ENCODE results near the gene GRID2. TPM values are rescaled to one million over a fixed set of nuclear protein-coding genes. Genes with fewer than 3 reads are reported as not detected.

The GRID2 gene
- total and polyA plus RNA-seq, 10 of the 15 experiments (the other 5 are each of a cell fraction or from before 2014, with no cell fraction given): not detected

GRCh38 chr4:93370256-93370655, 1066.5 kb downstream of the GRID2 start (continued):
- TF ChIP-seq, protein P1, sequence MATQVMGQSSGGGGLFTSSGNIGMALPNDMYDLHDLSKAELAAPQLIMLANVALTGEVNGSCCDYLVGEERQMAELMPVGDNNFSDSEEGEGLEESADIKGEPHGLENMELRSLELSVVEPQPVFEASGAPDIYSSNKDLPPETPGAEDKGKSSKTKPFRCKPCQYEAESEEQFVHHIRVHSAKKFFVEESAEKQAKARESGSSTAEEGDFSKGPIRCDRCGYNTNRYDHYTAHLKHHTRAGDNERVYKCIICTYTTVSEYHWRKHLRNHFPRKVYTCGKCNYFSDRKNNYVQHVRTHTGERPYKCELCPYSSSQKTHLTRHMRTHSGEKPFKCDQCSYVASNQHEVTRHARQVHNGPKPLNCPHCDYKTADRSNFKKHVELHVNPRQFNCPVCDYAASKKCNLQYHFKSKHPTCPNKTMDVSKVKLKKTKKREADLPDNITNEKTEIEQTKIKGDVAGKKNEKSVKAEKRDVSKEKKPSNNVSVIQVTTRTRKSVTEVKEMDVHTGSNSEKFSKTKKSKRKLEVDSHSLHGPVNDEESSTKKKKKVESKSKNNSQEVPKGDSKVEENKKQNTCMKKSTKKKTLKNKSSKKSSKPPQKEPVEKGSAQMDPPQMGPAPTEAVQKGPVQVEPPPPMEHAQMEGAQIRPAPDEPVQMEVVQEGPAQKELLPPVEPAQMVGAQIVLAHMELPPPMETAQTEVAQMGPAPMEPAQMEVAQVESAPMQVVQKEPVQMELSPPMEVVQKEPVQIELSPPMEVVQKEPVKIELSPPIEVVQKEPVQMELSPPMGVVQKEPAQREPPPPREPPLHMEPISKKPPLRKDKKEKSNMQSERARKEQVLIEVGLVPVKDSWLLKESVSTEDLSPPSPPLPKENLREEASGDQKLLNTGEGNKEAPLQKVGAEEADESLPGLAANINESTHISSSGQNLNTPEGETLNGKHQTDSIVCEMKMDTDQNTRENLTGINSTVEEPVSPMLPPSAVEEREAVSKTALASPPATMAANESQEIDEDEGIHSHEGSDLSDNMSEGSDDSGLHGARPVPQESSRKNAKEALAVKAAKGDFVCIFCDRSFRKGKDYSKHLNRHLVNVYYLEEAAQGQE (IDR thresholded peaks at IDR 0.05; ENCODE audit: low read depth, low read length): no peak

GRCh38 chr4:93373893-93374860, 1070.4 kb downstream of the GRID2 start:
- ChIA-PET RAD21 (ENCODE audit: unreplicated experiment) (no interaction called here), SMC1A (ENCODE audit: uncharacterized antibody, unreplicated experiment) (interaction anchor here (1.0 to 1.1 kb wide), 2 partner anchors 12 to 16 kb away, joined by 3 read pairs; no protein-coding TSS in a partner anchor), CTCF (no interaction called here), POLR2A (no interaction called here)
- Histone ChIP-seq H4K20me1 (ENCODE audit: control insufficient read depth, insufficient read depth) (no peaks in the 10 kb centered on the region), H3K4me3 (no peak overlapping the region), H3K9ac (ENCODE audit: control insufficient read depth, insufficient read depth, low read length) (no peak overlapping the region), H3K4me1 (ENCODE audit: control insufficient read depth, insufficient read depth, low read length) (no peaks in the 10 kb centered on the region), H3K27me3 (replicated peaks in 1 of 2; ENCODE audit: control insufficient read depth in 2 of 2, insufficient read depth in 2 of 2, low read length in 1 of 2) (no peaks in the 10 kb centered on the region), H3K4me2 (ENCODE audit: control insufficient read depth, insufficient read depth) (no peak overlapping the region), H3K9me3 (replicated peaks; ENCODE audit: control insufficient read depth, insufficient read depth, low read length) (no peaks in the 10 kb centered on the region), H2AFZ (ENCODE audit: control insufficient read depth, low read depth, low read length) (no peak overlapping the region), H3K36me3 (ENCODE audit: control insufficient read depth in 2 of 2, insufficient read depth in 2 of 2, low read length in 1 of 2) (no peaks in the 10 kb centered on the region), H3K27ac (ENCODE audit: control insufficient read depth, insufficient read depth) (no peak overlapping the region), H3K79me2 (ENCODE audit: control insufficient read depth, insufficient read depth, low read length) (no peaks in the 10 kb centered on the region)
- TF ChIP-seq GABPA (IDR thresholded peaks at IDR 0.05; ENCODE audit: low read depth) (no peak), PAX5 (IDR thresholded peaks at IDR 0.05; ENCODE audit: borderline replicate concordance, low read depth, low read length) (no peak), FOXM1 (IDR thresholded peaks at IDR 0.05; ENCODE audit: low read depth, low read length) (no peak)
- in situ Hi-C loops (cut with MboI): no loop called here
- BruUV-seq (replicated peaks): no TSS peak
- no peak for ATAC-seq
- DNase-seq (ENCODE audit: low read depth, low spot score): no peak
- 25% methylated on average over 4 of the region's 4 CpGs for WGBS (ENCODE audit: insufficient coverage, insufficient replicate concordance, low lambda C conversion rate, missing lambda C conversion rate)
- FAIRE-seq: no peak
- intact Hi-C loops (cut with micrococcal nuclease; ENCODE audit: unreplicated experiment): no loop called here

All from GM12878 (cell line).